NCI-H446 treated with DMSO at 0.1 percent for 48 hours (cell line): Measurements from ENCODE around the gene ARHGAP4.
A peak's percentile ranks its signal among the peaks of the same experiment; 100 is the strongest.

Experiments used
- DNase-seq: peaks from one replicate; lab custom pipeline; 2025; lab: John Stamatoyannopoulos, UW

Gene ARHGAP4

DNA sequence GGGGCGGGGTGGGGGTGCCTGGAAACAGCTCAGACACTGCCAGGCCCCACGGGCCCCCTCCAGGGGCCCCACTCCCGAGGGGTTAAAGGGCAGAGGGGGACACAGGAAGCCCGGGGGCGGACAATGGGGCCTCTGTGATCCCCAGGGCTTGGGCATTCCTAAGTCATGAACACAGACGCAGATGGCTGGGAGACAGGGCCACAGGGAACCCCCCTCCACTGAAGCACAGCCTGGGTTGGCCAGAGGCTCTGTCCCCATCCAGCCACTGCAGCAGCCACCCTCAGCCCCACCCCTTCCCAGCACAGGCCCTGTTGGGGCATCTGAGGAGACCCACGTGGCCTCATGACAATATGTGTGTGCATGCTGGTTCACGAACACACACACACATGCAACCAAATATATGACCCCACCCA is 44.0 kb downstream of the ARHGAP4 start:
- no peak for DNase-seq

DNA sequence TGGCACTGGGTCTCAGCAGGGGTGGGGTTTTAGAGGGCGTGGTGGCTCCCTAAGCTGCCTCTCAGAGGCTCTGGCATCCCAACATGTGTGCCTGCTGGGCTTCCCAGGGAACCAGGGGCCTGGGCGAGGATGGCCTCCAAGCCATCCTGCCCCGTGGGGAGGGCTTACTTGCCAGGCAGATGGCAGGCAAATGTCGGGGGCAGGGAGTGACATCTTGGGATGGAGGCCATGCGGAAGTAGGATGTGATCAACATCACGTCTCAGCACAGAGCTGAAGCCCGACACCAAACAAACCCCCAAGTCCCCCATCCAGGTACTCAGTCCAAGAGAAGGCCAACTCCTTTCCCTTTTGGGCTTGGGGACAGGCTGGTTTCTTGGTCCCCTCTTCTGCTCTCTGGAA is 44.8 kb downstream of the ARHGAP4 start:
- no peak for DNase-seq

DNA sequence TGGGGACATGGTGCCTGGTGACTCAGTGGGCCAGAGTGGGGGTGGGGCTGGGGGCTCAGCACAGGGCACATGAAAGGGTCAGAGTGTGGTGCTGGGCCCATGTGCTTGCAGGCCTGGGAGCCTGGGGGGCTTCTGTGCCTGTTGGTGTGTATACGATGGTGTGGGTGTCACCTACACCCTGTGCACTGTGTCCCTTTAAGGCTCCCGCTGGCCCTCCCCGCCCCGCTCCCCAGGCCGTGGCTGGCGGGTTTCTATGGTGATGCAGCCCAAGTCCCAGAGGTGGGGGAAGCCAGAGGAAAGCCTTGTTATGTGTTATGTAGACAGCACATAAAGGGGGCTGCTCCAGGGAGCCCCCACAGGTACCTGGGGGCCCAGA is 45.6 kb downstream of the ARHGAP4 start:
- no peak for DNase-seq

DNA sequence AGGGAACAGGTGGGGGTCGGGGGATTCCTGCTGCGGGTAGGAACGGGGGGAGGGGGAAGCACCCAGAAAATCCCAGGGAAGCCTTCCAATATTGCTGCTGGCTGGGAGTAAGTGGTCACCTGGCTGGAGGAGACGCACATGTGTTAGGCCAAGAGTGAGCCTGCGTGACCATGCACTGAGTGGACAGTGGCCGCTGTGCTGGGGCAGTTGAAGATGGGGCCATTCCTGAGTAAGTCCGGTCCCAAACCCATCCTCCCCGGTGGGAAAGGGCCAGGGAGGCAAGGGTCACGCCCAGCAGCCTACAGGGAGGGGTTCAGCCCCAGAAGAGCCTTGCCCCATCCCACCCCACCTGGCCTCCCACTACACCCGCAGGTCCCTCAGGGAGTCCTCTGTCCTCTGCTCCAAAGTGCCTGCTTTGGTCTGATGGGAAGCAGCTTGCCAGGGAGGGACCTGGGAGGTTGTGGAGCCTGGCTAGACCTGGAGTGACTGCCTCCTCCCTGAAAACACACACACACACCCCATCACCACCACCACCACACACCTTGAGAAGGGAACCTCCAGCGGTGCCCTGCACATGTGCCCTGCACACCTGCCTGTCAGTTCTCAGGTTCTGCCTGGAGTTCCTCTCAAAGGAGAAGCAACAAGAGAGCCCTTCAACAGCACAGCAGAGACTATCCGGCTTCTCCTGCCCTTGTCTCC is 46.2 kb downstream of the ARHGAP4 start:
- DNase-seq: no peak

DNA sequence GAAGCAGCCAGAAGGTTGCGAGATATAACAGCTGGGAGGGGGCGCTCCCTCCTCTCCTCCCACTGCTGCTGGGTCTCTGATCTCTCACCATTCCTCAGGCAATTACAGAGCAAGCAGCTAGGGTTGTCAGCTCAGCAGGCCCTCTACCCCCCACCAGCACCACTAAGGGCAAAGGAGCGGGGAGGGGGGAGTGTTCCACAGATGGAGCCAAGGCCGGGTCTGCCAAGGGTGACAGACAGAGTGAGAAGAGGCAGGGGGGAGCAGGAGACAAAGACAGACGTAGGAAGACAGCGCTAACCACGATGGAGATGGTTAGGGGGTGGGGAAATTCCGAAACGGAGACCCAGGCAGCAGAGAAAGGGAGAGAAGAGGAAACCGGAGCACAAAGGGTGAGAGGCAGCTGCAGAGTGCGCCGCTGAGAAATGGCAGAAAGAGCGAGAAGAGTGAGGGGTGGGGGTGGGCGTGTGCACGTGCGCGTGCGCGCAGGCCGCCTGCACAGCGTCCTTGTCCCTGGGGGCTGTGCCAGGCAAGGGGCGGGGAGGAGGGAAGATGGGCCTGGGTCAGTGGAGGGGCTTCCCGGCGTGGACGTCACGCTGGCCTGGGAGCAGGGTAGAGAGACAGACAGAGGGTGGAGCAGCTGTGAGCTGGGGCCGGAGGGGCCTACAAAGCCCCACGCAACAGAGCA is 47.0 kb downstream of the ARHGAP4 start:
- peak; percentile 57 for DNase-seq

DNA sequence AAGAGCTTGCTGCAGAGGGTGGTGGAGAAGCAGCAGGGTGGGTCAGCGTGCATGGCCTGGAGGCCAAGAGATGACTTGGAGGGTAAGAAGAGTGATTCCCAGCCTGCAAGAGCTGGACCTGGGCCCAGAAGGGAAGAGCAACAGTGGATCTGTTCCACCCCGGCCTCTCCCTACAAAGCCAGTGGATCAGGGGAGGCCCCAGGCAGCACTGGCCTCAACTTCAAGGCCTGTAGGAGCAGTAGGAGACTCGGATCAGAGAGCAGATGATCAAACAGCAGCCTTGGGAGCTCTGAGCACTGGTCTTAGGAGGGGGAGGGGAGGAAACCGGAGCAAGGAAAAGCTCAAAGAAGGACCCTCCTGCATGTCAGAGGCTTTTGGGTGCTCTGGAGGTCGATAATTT is 47.7 kb downstream of the ARHGAP4 start:
- no peak for DNase-seq

DNA sequence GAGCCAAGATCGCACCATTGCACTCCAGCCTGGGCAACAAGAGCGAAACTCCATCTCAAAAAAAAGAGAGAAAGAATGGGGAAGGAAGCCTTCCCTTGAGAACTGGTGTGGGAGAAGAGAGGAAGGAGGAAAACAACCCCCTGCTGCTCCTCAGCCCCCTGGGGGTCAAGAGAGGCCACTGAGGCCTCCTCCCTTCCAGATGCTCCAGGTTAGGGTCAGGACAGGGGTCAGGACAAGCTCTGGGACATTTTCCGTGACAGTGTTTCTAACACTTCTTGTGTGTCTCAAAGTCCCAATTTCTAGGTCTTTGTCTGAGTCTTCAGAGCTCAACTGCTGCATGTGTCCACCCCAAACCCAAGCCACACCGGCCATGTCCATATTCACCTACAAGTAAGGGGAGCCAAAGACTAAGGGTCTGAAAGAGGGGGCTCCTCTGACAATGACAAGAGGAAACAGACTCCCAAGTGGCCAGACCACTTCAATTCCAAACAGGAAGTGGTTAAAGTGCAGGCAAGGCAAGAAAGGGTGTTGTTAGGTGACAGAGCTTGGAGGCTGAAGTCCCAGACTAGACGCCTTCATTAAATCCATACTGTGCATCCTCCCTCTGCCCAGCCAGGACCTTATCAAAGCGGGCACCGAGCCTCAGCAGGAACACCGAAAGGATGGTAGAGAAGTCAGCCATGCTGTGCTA is 48.3 kb downstream of the ARHGAP4 start:
- DNase-seq: no peak

DNA sequence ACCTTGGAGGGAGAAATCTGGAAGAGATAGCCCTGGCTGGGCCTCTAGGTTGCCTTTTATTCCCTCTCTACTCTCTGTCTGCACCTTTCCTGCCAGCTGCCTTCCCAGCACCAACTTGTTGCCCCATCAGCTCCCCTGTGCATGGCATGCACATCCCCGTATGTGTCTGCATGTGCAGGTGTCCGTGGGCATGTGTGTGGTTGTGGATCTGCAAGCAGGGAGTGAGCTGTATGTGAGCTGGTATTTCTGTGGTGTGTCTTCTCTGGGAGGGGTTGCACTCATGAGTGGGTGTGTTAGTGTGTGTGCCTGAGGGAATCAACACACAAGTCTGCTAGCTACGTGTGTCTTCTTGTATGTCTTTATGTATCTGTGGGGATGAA is 50.0 kb downstream of the ARHGAP4 start:
- no peak for DNase-seq

DNA sequence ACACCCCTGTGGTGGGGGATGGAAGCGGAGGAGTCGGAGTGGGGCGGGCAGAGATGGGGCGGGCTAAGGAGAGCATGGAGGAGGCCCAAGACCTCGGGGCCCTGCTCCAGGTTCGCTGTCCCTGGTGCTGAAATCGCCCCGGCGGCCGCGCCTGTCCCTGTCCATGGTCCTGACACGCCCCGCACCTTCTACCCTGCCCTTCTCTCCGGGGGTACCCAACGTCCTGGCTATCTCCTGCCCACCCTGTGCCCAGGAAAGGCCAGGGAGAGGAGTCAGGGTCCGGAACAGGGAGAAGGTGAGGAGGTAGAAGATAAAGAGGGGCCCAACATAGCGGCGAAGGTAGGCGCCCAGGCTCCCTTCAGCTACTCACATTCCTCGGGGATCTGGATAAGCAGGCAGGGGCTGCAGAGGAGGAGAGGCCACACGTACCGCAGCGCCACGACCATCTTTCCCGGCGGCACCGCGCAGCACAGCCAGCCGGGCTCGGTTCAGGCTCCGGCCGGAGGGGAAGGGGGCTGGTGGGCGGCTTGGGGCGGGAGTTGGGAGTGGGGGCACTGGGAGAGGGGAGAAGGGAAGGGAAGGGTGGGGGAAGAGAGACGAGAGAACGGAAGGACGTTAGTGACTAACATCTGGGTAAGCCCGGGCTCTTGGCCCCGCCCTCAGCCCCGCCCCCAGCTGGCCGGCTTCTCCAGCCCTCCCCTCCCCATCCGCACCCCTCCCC is 50.5 kb downstream of the ARHGAP4 start:
- no peak for DNase-seq

DNA sequence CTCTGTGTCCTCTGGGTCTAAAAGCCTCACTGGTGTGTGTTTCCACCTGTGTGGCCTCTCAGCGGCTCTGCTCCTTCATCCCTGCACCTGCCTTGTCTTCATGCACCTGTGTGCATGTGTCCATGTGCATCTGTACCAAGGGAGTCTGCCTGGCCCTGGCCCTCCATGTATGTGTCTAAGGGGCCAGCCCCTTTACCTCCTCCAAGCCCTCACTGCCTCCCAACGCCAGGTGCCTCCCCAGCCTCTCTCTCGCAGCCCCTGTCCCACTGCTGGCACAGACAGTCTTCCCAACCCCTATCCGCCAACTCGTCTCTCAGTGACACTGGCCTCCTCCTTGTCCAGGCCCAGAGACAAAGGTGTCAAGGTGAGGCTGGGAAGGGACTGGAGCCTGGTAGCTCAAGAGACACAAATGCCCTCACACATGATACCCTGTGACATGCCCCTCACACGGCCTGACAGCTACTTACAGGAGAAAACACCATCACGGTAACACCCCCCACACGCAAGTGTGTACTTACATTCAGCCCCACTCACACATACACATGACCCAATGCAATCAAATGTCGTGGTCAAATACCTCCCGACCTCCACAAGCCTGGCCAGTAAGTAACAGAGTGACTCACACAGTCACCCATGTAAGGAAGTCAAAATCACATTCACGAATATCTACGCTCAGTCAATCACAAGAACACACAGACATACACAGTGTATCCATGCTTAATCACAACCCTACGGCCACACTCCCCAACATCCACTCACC is 51.5 kb downstream of the ARHGAP4 start:
- DNase-seq: no peak

DNA sequence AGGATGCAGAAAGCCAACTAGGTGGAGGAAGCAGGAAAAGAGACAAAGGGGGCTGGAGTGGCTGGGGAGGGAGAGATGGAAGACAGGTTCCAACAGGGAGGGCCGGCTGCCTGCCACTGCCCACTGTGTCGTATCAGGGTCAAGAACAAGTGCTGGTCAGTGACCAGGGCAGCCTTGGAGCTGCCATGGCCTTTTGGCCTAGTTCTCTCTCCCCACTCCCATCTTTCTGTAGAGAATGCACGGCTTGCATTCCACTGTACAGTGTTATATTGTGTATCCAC is 52.0 kb downstream of the ARHGAP4 start:
- DNase-seq: no peak

DNA sequence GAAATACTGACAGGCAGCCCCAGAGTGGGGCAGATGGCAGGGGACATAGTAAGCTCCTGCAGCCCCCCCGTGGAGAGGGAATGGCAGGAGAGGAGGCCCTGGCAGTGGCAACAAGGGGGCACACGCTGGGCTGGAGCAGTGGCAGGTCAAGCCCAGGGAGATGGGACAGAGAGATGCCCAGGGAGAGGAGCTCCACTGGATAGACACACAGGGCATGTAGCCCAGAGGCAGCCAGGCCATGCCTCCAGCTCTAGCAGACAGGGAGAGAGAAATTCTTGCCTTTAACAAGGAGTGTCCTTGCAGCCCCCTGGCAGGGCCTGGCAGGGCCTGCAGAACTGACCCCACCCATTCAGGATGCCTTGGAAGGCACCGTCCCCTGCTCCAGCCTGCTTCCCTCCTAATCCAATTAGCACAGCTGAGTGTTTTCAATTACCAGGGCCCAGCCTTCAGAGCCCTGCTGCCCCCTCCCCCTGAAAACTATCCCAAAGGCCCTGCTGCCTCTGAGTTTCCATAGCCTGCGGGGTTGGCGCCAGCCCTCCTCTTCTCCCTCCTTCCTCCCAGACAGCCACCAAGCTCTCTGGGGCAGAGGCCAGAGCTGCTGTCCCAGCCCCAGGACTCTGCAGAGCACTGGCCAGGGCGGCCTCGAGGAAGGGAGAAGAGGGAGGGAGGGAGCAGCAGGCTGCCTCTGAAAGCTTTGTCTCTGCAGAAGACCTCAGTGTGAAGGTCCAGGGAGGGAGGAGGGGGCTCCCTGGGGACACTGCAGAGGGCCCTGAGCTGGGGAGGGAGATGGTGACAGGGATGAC is 52.6 kb downstream of the ARHGAP4 start:
- no peak for DNase-seq

DNA sequence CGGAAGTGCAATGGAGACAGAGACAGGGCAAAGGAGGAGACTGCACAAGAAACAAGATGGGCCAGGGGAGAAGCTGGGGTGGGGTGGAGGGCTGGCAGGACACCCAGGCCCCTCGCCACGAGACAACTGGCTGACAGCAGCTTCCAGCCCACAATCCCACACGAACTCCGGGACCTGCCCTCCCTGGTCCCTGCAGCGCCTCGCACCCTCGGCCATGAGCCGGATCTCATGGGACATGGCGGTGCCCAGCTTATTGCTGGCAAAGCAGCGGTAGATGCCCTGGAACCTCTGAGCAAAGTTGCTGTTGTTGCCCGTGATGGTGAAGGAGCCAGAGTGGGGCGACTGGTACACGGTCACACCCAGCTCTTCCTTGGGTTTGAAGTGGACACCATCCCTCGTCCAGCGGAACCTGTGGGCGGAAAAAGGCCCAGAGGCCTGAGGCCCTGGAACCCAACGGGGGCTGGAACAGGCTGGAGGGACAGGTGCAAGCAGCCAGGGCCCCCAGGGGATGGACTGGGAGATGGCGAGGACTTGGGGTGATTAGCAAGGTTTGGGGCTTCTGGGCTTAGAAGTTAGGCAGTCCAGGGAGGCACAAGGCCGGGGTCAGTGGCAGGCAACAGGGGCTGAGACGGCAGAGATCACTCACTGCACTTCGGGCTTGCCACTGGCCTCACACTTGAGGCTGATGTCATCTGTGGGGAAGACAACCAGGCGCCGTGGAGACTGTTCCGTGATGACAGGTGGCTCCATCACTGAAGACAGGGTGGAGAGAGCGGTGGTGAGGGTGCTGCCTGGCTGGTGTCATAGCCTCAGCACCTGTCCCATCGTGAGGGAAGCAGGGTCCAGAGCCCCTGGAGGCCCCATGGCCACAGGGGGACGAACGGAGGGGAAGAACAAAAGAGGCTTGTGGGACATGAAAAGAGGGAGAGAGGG is 53.9 kb downstream of the ARHGAP4 start:
- no peak for DNase-seq

DNA sequence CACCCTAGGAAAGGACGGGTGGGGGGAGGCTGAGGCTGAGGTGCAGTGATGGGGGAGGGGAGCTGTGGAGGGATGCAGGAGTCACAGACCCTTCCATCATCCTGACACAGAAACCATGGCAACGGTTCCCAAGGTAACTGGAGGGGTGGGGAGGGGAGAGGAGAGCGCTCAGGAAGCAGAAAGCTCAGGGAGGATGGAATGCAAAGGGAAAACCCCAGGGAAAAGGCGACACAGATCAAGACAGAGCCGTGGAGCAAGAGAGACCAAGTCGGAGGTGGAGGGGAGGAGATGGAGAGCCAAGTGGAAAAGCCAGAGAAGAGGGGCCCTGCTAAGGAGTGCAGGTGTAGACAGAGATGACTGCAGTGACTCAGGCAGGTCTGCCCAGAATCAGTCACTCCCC is 54.6 kb downstream of the ARHGAP4 start:
- no peak for DNase-seq

DNA sequence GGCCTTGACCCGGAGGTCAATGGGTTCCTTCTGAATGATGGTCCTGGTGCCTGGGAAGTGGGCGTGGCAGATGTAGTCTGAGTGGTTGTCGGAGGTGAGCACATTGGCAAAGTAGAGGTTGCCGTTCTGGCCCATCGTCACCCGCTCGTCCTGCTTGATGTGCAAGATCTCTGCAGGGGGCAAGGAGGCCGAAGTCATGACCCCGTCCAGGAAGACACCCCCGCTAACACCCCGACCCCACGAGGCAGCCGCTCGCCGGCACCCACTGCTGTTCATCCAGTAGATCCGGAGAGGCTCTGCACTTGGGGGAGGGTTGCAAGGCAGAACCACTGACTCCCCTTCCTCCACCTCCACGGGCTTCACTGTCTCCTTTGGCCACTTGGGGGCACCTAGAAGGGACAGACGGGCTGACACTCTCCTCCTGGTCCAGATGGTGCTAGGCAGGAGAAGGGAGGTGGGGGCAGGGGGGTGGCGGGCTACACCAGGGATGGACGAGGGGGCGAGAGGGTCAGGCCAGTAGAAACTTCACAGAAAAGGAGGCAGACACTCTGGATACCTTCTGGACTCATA is 55.2 kb downstream of the ARHGAP4 start:
- DNase-seq: no peak

DNA sequence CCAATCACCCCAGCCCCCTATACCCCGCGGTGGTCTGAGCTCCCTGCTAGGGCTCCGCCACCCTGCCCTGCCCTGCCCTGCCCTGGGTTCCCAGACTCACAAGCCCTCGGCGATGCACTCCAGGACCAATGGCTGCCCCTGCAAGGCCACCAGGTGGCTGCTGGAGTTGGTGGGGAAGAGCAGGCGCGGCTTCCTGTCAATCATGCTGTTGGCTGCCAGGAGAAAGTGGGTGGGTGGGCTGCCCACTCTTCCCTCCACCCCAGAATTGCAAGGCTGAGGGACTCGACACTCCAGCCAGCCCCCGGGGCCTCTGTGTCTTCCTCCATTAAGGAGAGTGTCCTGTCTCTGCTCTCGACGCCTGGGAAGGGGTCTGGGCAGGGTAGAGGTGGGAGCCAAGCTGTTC is 55.8 kb downstream of the ARHGAP4 start:
- DNase-seq: no peak

DNA sequence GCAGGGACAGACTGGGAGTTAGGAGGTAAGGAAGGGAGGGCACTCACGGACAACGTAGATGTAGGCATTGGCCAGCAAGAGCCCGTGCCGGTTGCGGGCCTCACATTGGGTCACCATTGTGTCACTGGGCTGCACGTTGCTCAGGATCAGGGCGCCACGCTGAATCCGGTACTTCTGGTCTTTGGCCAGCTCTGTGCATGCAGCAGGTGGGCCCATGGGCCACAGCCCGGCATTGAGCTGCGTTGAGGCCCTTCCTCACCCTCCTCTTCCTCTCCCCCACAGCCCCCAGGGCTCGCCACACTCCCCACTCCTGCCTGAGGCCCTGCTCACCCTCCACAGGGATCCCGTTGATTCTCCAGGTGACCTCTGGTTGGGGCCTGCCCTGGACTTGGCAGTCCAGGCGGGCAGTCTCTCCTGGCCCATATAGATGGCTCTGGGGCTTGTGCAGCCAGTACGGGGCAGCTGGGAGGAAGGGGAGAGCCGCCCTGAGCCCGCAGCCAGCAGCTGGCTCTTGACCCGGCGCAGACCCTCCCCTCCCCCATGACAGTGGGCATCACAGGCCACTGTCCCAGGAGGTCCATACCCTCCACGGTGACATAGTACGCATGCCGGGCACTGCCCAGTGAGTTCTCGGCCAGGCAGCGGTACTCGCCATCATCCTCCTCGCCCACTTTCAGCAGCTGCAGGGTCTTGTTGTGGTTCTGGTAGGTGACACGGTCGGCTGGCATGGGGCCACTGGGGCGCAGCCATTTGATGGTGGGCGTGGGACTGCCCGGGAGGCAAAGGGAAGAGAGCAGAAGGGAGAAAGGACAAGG is 56.4 kb downstream of the ARHGAP4 start:
- no peak for DNase-seq

DNA sequence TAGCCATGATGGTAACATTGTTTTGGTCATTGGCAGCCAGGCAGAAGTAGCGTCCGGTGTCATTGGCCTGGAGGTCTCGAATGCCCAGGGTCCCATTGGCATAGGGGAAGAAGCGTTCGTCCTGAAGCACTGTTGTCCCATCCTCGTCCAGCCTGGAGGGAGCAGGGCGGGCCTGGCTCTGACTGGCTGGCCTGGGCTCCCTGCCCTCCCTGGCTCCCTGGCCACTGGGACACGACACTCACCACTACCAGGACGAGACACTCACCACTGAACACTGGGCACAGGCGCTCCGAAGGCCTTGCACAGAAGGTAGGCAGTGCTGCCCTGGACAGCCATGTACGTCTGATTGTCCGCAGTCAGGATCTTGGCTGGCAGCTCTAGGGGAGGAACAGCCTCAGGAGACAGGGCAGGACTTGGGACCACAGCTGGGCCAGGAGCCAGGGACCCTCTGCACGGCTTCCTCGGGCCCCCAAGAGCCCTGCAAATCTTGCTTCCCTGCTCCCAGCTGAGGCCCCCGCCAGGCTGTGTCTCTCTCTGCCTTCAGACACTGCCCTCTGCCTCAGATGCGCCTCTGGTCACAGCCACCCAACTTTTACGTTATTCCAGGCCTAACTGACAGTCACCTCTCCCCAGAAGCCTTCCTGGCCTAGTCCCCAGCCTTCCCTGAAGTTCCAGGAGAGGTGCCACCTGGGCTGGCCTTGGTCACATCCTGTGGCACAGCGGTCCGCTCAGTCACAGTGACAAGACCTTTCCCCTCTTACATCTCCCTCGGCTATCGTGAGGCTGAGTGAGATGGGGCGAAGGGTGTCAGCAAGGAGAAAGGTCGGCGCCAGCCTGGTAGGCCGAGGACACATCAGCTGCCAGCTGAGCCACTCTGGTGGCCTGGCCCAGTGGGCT is 57.2 kb downstream of the ARHGAP4 start:
- no peak for DNase-seq
